ENCODE results near the gene FBXL2. TPM values are rescaled to one million over a fixed set of nuclear protein-coding genes. Genes with fewer than 3 reads are reported as not detected.

FBXL2 gene
- total RNA-seq, 1 experiment from 2014 or later = 15.8 TPM

GRCh38 chr3:33430061-33430460 is 152.8 kb downstream of the FBXL2 start:
- H3K79me2 ChIP-seq (ENCODE audit: low read depth) = peaks cover 94% of the 10 kb centered on the region
- no peak overlapping the region for H2AFZ ChIP-seq
- no peaks in the 10 kb centered on the region for H3F3A ChIP-seq (ENCODE audit: insufficient read depth, low read depth)
- no peak for DNase-seq
- H3K27me3 ChIP-seq (ENCODE audit: insufficient read depth, low read depth) = no peaks in the 10 kb centered on the region
- intact Hi-C loops (cut with micrococcal nuclease; ENCODE audit: unreplicated experiment) = no loop called here
- H3K36me3 ChIP-seq (ENCODE audit: low read depth) = peaks cover 3% of the 10 kb centered on the region; the same call in 1 of the 2 replicates
- POLR2A ChIA-PET (ENCODE audit: unreplicated experiment) = interaction anchor here (0.6 kb wide), 1 partner anchor 1898 kb away, joined by 4 read pairs; the partner anchor contains the start of gene STT3B
- H3K9me2 ChIP-seq (ENCODE audit: insufficient read depth) = no peaks in the 10 kb centered on the region
- no peak overlapping the region for H3K4me2 ChIP-seq
- CTCF ChIA-PET = no interaction called here
- no TSS peak for BruUV-seq (replicated peaks)
- H4K20me1 ChIP-seq (ENCODE audit: insufficient read depth) = no peaks in the 10 kb centered on the region; the same call in 1 of the 2 replicates
- H3K4me1 ChIP-seq (replicated peaks; ENCODE audit: insufficient read depth) = no peaks in the 10 kb centered on the region
- no peaks in the 10 kb centered on the region for H3K9me3 ChIP-seq (ENCODE audit: insufficient read depth, low read depth)
- H3K27ac ChIP-seq = no peak overlapping the region
- no peak overlapping the region for H3K4me3 ChIP-seq
- TF ChIP-seq, protein P1, sequence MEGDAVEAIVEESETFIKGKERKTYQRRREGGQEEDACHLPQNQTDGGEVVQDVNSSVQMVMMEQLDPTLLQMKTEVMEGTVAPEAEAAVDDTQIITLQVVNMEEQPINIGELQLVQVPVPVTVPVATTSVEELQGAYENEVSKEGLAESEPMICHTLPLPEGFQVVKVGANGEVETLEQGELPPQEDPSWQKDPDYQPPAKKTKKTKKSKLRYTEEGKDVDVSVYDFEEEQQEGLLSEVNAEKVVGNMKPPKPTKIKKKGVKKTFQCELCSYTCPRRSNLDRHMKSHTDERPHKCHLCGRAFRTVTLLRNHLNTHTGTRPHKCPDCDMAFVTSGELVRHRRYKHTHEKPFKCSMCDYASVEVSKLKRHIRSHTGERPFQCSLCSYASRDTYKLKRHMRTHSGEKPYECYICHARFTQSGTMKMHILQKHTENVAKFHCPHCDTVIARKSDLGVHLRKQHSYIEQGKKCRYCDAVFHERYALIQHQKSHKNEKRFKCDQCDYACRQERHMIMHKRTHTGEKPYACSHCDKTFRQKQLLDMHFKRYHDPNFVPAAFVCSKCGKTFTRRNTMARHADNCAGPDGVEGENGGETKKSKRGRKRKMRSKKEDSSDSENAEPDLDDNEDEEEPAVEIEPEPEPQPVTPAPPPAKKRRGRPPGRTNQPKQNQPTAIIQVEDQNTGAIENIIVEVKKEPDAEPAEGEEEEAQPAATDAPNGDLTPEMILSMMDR (conservative IDR thresholded peaks at IDR 0.05) = no peak
- TF ChIP-seq EZH2 (IDR thresholded peaks at IDR 0.05; ENCODE audit: low read depth) = no peak

DNA sequence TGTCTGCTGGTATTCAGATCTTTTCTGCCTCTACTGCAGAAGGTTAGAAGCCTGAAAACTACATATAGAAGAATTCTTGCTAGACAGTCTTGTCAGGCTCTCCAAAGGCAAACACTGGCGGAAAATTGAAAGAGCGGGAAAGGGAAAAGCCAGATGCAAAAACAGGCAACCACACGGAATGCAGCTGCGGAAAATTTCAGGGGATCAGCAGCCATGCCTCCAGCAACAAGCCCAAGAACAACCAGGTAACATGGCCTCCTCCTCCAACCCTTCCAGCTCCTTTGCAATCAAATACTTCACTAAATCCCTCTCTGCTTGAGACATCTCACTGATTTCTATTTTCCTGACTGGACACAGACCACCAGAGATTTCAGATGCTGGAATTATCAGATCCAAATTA is 153.3 kb downstream of the FBXL2 start:
- H4K20me1 ChIP-seq (ENCODE audit: insufficient read depth) = no peaks in the 10 kb centered on the region; the same call in 1 of the 2 replicates
- intact Hi-C loops (cut with micrococcal nuclease; ENCODE audit: unreplicated experiment) = no loop called here

DNA sequence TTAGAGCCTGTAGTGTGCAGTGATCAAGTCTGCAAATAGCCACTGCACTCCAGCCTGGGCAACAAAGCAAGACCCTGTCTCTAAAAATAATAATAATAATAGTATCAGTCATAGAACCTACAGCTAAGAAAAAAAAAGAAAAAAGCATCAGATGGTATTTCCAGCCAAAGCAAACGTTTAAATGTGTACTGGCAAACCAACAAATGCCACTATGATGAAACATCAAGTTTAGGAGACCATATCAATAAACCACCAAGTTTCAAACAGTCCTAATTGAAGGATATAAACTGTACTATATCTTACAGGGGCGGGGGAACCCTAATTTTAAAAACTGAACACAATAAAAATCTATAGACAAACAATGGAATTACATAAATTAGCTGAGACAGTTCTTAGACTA is 156.6 kb downstream of the FBXL2 start:
- peaks cover 12% of the 10 kb centered on the region; the same call in 1 of the 2 replicates for H4K20me1 ChIP-seq (ENCODE audit: insufficient read depth)
- no peaks in the 10 kb centered on the region for H3K9me2 ChIP-seq (ENCODE audit: insufficient read depth)
- BruUV-seq (replicated peaks) = no TSS peak
- H3K27ac ChIP-seq = no peak overlapping the region
- H3K4me3 ChIP-seq = no peak overlapping the region
- no peaks in the 10 kb centered on the region for H3K36me3 ChIP-seq (ENCODE audit: low read depth)
- peaks cover 4% of the 10 kb centered on the region; the same call in 1 of the 2 replicates for H3F3A ChIP-seq (ENCODE audit: insufficient read depth, low read depth)
- CTCF ChIA-PET = no interaction called here
- no peak overlapping the region for H3K4me2 ChIP-seq
- POLR2A ChIA-PET (ENCODE audit: unreplicated experiment) = no interaction called here
- H3K4me1 ChIP-seq (replicated peaks; ENCODE audit: insufficient read depth) = peaks cover 10% of the 10 kb centered on the region; the same call in 1 of the 2 replicates
- H3K79me2 ChIP-seq (ENCODE audit: low read depth) = peaks cover 100% of the 10 kb centered on the region
- TF ChIP-seq, protein P1 (conservative IDR thresholded peaks at IDR 0.05) = no peak
- no peak for TF ChIP-seq EZH2 (IDR thresholded peaks at IDR 0.05; ENCODE audit: low read depth)
- DNase-seq = no peak
- no peak overlapping the region for H2AFZ ChIP-seq
- no peaks in the 10 kb centered on the region for H3K9me3 ChIP-seq (ENCODE audit: insufficient read depth, low read depth)
- intact Hi-C loops (cut with micrococcal nuclease; ENCODE audit: unreplicated experiment) = no loop called here
- no peaks in the 10 kb centered on the region for H3K27me3 ChIP-seq (ENCODE audit: insufficient read depth, low read depth)

More for the DNA sequence above, 153.3 kb downstream of the FBXL2 start:
- no peak overlapping the region for H3K27ac ChIP-seq
- ChIA-PET POLR2A (ENCODE audit: unreplicated experiment) (interaction anchor here (0.6 kb wide), 1 partner anchor 1898 kb away, joined by 4 read pairs; the partner anchor contains the start of gene STT3B), CTCF (no interaction called here)
- no peaks in the 10 kb centered on the region for H3K36me3 ChIP-seq (ENCODE audit: low read depth)
- H3K9me2 ChIP-seq (ENCODE audit: insufficient read depth) = no peaks in the 10 kb centered on the region
- DNase-seq = no peak
- no peak overlapping the region for H3K4me2 ChIP-seq
- TF ChIP-seq, protein P1 (conservative IDR thresholded peaks at IDR 0.05) = no peak
- no peak for TF ChIP-seq EZH2 (IDR thresholded peaks at IDR 0.05; ENCODE audit: low read depth)
- H3K9me3 ChIP-seq (ENCODE audit: insufficient read depth, low read depth) = no peaks in the 10 kb centered on the region
- no TSS peak for BruUV-seq (replicated peaks)
- H3K4me1 ChIP-seq (replicated peaks; ENCODE audit: insufficient read depth) = no peaks in the 10 kb centered on the region
- peaks cover 97% of the 10 kb centered on the region for H3K79me2 ChIP-seq (ENCODE audit: low read depth)
- H3F3A ChIP-seq (ENCODE audit: insufficient read depth, low read depth) = no peaks in the 10 kb centered on the region
- H3K4me3 ChIP-seq = no peak overlapping the region
- H2AFZ ChIP-seq = no peak overlapping the region
- H3K27me3 ChIP-seq (ENCODE audit: insufficient read depth, low read depth) = no peaks in the 10 kb centered on the region

Other genes starting within 250 kb of the FBXL2 start
- 57.0 and 67.0 TPM in 2 replicates for gene GLB1, start 180.3 kb upstream of the FBXL2 start, total RNA-seq (2021)
- 5.4 and 6.2 TPM in 2 replicates for gene TMPPE, start 180.3 kb upstream of the FBXL2 start, total RNA-seq (2021)
- gene CRTAP, start 163.4 kb upstream of the FBXL2 start, total RNA-seq (2021) = 121 and 134 TPM in 2 replicates
- gene SUSD5, start 58.6 kb upstream of the FBXL2 start, total RNA-seq (2021) = 0.35 and 0.45 TPM in 2 replicates
- 47.9 and 50.4 TPM in 2 replicates for gene UBP1, start 163.0 kb downstream of the FBXL2 start, total RNA-seq (2021)

Data from PC-9 (cell line).